Heart left ventricle (tissue), 13 donors: ENCODE data around the gene RETN.

ENCODE experiments used
- CTCF ChIP-seq, 12 donors: fragments of 200-600 bp; sonication (generic) in 4 of 12; IDR thresholded peaks; one replicate each; pipeline versions ENCODE4 v1.5.0 to v1.8.0; 2018 to 2022; ENCODE audit warnings: antibody characterized with exemption in 12 of 12, mild to moderate bottlenecking in 5 of 12
- POLR2A ChIP-seq, 2 donors: fragments of 450-650 bp; IDR thresholded peaks; one replicate each; pipeline ENCODE4 v1.6.1; 2017; ENCODE audit warnings: antibody characterized with exemption in 2 of 2, mild to moderate bottlenecking in 2 of 2, moderate library complexity in 2 of 2
- donor health status: ischemic (EF 13 %, LVEDD 7.1; RV severe dilation, severe dysfunction).
- donor health status: DM: no; HTN: yes; CAD: no.
- donor health status: DM: no; HTN: no; CAD: no.
- donor health status: ischemic (EF 25% LVEDD 6.9; RV normal size, moderate dysfunction).
- donor health status: ischemic (EF 25% LVEDD 5.7; RV mildly dilated, moderate dysfunction).
- donor health status: ischemic (EF 35%, LVEDD 5.7; RV mildly dilated, moderate dysfunction).
- donor health status: nonischemic (EF 11% LVEDD 7.7; RV severe dilation, severe dysfunction).
- donor health status: DM: yes; HTN: yes; CAD: no.
- donor health status: PGD.
- donor health status: ischemic (EF 29% LVEDD 5.4; RV normal size, mild dysfunction).
- donor health status: nonischemic (EF 23%, LVEDD 6.1; RV moderate dilation, normal function).

DNA sequence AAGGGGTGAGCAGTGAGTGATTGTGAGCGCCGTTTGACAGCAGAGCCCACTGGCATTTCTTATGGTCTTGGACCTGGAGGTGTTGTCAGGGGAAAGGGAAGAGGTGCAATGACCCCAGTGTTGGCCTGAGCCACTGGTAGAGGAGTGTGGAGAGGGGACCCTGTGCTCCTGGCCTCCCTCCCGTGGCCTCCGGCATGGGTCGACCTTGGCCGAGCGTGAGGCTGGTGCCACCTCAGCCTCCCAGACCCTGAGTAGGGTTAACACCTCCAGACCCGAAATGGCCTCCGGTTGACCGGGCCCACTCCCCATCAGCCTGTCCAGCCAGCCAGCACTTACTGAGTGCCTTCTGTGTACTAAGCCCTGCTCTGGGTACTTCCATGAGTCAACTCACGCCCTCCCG, 18.3 kb downstream of the RETN start:
- TF ChIP-seq POLR2A (IDR thresholded peaks at IDR 0.05) (no peak), CTCF (IDR thresholded peaks at IDR 0.05) (no peak)
